Testis (tissue), 2 donors: ENCODE results near the gene CAPG.

Experiments used
- POLR2A ChIP-seq: fragments of 450-650 bp; IDR thresholded peaks from one replicate; pipeline ENCODE4 v1.6.1; 2017; ENCODE audit warnings: antibody characterized with exemption, mild to moderate bottlenecking, moderate library complexity
- TF ChIP-seq, protein P1 (sequence below), 3 experiments: fragments of 450-650 bp in 2 of 3; fragments of 200-600 bp in 1 of 3; sonication (generic) in 1 of 3; IDR thresholded peaks; one replicate each; pipeline ENCODE4 v1.5.1; 2016 to 2019; ENCODE audit warnings: antibody characterized with exemption in 3 of 3, mild to moderate bottlenecking in 2 of 3, moderate library complexity in 1 of 3

DNA sequence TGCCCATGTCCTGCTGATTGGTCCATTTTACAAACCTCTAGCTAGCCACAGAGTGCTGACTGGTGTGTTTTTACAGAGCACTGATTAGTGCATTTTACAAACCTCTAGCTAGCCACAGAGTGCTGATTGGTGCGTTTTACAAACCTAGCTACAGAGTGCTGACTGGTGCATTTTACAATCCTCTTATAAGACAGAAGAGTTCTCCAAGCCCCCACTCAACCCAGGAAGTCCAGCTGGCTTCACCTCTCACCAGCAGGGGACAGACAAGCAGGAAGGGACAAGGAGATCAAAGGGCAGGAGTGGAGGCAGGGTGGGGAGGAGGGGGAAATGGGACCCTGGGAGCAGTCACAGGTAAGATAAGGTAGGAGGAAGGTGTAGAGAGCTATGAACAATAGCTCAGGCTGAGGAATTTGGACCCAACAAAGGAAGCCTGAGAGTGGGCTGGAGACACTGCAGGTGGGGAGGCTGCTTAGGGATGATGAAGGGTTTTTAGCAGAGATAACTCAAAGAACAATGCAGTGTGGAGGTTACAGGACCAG, 45.5 kb upstream of the CAPG start:
- TF ChIP-seq, protein P1, sequence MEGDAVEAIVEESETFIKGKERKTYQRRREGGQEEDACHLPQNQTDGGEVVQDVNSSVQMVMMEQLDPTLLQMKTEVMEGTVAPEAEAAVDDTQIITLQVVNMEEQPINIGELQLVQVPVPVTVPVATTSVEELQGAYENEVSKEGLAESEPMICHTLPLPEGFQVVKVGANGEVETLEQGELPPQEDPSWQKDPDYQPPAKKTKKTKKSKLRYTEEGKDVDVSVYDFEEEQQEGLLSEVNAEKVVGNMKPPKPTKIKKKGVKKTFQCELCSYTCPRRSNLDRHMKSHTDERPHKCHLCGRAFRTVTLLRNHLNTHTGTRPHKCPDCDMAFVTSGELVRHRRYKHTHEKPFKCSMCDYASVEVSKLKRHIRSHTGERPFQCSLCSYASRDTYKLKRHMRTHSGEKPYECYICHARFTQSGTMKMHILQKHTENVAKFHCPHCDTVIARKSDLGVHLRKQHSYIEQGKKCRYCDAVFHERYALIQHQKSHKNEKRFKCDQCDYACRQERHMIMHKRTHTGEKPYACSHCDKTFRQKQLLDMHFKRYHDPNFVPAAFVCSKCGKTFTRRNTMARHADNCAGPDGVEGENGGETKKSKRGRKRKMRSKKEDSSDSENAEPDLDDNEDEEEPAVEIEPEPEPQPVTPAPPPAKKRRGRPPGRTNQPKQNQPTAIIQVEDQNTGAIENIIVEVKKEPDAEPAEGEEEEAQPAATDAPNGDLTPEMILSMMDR (IDR thresholded peaks at IDR 0.05): no peak
- TF ChIP-seq POLR2A: no peak
